Esophagus muscularis mucosa (tissue), 3 donors: ENCODE results near the gene RAMP1.

Experiments used
- CTCF ChIP-seq, 3 experiments: fragments of 200-600 bp in 2 of 3; fragments of 450-650 bp in 1 of 3; sonication (generic) in 2 of 3; IDR thresholded peaks; one replicate each; pipeline ENCODE4 v1.5.1; 2017 to 2019; ENCODE audit warnings: antibody characterized with exemption in 3 of 3, mild to moderate bottlenecking in 2 of 3, moderate library complexity in 1 of 3
- POLR2A ChIP-seq: fragments of 450-650 bp; IDR thresholded peaks from one replicate; pipeline ENCODE4 v1.6.1; 2017; ENCODE audit warnings: antibody characterized with exemption, moderate library complexity, mild to moderate bottlenecking, low read depth

GRCh38 chr2:237884681-237885080, 25.3 kb downstream of the RAMP1 start:
- TF ChIP-seq POLR2A (no peak), CTCF (IDR thresholded peaks at IDR 0.05) (no peak)
